NCI-H187 treated with DMSO at 0.1 percent for 48 hours (cell line): ENCODE results near the gene CST9L.
"Not testable (repeated sequence)": the region's sequence is repeated elsewhere in the genome, so short reads cannot be mapped to it uniquely, and the experiment has no call there.

Experiments used
- DNase-seq: peaks from one replicate; lab custom pipeline; 2025; lab: John Stamatoyannopoulos, UW

Gene CST9L

DNA sequence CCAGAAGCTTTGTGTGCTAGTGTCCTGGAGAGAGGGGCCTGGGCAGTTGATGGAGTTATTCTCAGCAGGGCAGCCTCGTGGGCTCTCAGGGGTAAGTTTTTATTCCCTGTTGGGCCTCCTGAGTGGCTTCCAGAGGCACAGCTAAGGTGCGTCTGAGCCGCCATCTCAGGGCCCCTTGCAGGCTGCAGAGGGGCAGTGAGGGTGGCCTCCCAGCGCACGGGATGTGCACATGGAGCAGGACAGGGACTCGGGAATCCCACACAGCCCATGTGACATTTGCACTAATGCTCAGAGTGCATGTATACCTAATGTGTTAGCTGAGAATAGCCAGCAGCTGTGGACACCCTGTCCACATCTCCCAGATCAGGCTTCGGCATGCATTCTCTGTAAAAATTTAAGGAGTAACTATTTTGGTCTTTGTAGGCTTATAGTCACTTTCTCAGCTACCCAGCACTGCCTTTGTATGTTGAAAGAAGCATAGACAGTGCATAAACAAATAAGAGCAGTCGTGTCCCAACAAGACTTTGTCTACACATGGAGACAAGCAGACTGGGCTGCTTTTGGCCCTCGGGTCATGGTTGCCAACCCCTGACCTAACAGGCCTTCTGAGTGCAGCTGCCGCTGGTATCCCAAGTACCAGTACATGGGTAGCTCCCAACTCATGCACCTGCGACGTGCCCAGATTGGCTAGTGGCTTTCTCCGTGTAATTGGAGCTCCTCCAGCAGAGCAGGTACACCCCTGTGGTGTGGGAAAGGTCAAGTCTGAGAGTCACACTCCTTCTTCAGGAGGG, 18.6 kb upstream of the CST9L start:
- DNase-seq, result no peak

GRCh38 chr20:23585808-23586734, 17.8 kb upstream of the CST9L start:
- DNase-seq, result no peak

DNA sequence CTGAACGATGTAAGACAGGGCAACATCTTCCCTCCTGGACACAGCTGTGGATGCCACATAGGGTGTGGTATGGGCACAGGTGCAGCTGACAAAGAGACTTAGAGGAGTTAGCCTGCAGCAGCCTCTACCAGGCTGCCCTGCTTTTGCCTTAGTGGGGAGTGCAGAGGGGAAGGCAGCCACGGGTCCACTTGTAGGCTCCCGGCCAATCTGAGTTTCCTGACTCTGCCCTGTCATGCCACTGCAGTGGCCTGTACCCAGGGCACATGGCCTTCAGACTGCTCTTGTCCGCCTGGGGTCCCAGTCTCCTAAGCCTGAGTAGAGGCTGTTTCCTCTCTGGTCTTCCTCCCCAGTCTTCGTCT, 17.1 kb upstream of the CST9L start:
- DNase-seq, result no peak

- DNase-seq, result no peak
These were observed 16.3 kb upstream of the CST9L start for GRCh38 chr20:23584434-23585199.

DNA sequence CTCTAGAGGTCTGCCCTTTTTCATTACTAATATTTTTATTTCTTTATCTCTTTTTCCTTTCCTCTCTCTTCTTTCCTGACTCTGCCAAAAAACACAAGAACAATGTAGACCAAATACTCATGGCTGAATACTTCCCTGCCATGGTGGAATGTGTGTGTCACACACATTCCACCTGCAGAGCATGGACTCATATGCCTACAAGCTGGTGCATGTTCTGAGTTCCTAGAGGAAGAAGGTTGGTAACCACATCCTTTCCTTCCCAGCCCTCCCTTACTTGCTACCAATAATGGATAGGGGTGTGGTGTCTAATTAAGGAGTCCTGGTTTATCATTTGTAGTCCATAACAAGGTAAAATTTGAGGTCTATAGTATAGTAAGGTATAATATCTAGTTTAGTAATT, 15.2 kb upstream of the CST9L start:
- DNase-seq, result no peak

DNA sequence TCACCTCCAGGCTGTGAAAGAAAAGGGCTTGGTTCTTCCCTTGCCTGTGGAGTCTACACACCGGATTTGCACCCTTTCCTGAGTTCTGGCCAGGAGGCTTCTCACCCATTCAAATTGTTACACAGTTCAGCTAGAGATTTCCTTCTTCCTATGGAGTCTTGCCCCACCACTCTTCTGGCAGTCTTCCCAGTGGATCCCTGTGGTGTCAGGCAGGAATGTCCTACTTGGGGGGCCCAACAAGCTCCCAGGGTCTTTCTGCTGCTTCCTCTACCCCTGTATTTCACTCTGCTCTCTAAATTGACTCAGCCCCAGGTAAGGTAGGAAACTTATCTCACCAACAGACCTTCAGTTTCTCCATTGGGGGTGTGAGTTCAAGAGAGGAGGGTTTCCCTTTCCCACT, 14.0 kb upstream of the CST9L start:
- no peak for DNase-seq

DNA sequence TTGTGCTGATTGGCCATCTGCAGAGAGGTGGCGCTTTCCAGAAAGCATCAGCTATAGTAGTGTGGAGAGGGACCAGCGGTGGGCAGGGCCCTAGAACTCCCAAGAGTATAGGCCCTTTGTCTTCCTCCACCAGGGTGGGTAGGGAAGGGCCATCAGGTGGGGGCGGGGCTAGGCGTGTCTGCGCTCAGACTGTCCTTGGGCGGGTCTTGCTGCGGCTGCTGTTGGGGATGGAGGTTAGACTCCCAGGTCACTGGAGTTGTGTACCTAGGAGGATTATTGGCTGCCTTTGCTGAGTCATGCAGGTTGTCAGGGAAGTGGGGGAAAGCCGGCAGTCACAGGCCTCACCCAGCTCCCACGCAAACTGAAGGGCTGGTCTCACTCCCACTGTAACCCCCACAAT, 13.5 kb upstream of the CST9L start:
- not testable (repeated sequence) for DNase-seq

DNA sequence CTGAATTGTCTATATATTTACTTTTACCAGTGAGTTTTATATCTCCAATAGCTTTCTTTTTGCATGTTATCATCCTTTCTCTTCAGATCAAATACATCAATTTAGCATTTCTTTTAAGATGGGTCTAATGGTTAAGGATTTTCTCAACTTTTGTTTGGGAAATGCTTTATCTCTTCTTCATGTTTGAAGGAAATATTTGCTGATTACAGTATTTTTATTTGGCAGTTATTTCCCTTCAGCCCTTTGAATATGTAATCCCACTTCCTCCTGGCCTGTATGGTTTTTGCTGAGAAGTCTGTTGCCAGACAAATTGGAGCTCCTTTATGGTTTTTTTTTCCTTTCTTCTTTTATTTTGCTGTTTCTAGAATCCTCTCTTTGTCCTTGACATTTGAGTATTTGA, 6.7 kb upstream of the CST9L start:
- DNase-seq, result no peak

- DNase-seq, result no peak
These were observed 2.0 kb upstream of the CST9L start for GRCh38 chr20:23570178-23570760.

DNA sequence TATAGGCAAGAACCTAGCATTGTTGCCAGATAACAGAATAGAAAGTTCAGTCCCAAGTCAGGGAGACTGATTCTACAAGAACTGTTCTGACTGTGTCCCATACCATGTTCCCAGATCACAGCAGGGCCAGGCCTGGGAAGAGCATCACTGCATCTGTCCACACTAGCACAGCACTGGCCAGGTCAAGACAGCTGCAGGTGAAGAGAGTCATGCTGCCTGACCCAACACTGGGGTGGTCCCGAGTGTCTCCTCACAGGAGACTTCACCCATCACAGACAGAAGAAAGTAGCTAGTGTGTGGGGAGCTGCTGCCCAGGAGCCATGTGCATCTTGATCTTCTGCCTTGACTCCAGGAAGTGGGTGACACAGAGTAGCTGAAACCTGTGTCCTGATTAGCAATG, 1.3 kb upstream of the CST9L start:
- no peak for DNase-seq

DNA sequence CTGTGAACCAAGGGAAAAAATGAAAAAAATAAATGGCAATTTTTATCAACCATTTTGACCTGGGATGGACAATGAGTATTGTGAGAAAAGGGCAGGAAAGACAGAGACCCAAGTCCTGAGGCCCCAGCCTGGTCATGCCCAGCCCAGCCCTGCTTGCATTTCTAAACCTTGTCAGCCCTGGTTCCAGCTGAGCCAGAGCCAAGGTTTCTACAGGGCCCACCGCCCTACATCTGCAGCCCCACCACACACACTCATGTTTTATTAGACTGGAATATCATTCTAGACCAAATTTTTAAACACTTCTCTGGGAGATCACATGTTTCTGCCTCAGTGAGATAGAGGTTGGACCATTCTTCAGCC, 667 bp upstream of the CST9L start:
- DNase-seq, result no peak

- no peak for DNase-seq
These were observed 1.9 kb downstream of the CST9L start for GRCh38 chr20:23566199-23566932.

GRCh38 chr20:23565503-23566045, 2.7 kb downstream of the CST9L start:
- DNase-seq, result no peak

- no peak for DNase-seq
These were observed 3.4 kb downstream of the CST9L start for GRCh38 chr20:23564927-23565326.

DNA sequence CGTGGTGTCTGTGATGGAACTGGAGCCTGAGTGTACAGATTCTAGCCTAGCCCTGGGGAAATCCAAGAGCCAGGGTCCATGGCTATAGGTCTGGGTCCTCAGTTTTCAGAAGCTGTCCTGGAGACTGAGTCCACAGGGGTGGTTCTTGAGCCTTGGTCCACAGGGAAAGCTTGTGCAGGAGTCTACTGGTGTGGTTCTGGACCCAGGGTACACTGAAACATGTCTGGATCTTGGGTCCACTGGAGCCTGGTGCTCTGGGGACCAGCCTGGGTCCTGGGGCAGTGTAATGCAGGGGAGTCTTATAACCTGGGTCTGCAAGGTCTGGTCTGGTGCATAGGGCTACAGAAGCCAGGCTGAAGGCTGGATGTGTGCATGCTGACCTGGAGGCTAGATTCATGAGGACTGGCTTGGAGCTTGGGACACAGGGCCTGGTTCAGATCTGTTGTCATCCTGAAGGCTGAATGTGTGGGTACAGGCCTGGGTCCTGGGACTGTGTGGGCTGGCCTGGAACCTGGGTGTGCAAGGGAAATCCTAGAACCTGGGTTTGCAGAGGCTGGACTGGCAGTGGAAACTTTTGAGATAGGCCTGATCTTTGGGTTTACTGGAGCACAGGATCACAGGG, 5.5 kb downstream of the CST9L start:
- no peak for DNase-seq

- no peak for DNase-seq
These were observed 13.9 kb downstream of the CST9L start for GRCh38 chr20:23554401-23554800.

DNA sequence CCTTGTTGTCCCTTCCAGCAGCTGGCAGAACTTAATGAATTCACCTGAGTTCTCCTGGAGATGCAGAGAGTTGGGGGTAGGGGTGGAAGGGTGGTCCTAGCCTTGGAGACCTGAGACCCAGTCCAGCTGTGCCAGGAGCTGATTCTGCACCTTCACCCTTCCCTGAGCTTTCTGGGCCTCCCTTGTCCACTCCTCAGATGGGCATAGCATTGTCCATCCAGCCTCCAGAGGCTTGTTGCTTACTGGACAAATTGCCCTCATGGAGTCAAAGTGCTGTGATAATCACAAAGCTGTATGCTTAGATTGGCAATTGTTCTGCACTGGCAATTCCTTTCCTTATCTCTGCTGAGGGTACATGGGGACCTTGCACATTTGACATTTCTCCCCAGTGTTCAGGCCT, 16.5 kb downstream of the CST9L start:
- DNase-seq, result no peak

DNA sequence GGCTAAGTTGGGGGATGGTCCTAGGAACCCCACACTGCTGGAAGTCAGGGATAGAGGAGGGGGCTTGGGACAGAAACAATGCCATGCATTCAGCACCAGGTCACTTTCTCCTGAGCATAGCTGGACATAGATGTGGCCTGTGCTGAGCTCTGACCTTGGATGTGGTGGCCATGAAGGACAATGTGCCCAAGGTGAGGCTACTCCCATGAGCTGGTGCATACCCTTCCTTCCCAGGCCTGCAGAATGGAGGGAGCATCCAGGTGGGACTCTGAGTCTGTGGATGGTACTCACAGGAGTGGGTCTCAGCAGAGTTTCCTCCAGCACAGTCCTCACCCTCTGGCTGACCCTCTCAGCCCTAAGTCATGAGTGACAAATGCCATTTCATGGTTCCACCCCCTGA, 16.9 kb downstream of the CST9L start:
- DNase-seq, result no peak

- DNase-seq, result no peak
These were observed 18.1 kb downstream of the CST9L start for GRCh38 chr20:23550227-23550626.

DNA sequence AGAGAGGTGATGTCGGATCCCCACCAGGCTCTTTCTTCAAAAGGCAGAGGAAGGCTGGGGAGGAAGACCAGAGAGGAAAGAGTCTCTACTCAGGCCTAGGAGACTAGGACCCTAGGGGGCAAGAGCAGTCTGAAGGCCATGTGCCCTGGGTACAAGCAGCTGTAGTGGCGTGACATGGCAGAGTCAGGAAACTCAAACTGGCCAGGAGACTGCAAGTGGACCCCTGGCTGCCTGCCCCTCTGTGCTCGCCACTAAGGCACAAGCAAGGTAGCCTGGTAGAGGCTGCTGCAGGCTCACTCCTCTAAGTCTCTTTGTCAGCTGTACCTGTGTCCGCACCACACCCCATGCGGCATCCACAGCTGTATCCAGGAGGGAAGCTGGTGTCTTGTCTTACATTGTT, 19.9 kb downstream of the CST9L start:
- no peak for DNase-seq

GRCh38 chr20:23547613-23548012, 20.7 kb downstream of the CST9L start:
- no peak for DNase-seq
